ENCODE measurements around the gene PVALB. TPM values are rescaled to one million over a fixed set of nuclear protein-coding genes. Genes with fewer than 3 reads are reported as not detected.

The PVALB gene
- polyA plus RNA-seq, 1 of the 3 experiments (the other 2 are of a cell fraction), result not detected

DNA sequence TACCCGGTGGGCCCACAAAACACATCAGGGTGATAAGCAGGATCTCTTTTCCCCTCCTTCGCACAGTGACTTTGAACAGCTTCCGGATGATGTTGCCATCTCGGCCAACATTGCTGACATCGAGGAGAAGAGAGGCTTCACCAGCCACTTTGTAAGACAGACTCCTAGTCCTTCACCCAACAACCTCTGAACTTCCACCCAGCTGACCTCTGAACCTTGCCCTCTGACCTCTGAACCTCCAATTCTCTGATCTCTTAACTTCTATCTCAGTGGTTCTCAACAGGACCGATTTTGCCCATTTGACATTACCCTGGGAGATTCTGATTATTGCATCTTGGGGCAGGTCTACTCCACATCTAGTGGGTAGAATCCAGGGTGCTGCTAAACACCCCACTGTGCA is 47.1 kb upstream of the PVALB start (continued):
- no peak for TF ChIP-seq FOXJ3 (CRISPR knock-in tag; IDR thresholded peaks at IDR 0.05)
- TF ChIP-seq GABPA (IDR thresholded peaks at IDR 0.05; ENCODE audit: low read depth), result no peak
- TF ChIP-seq TEAD4 (IDR thresholded peaks at IDR 0.05; ENCODE audit: borderline replicate concordance, insufficient read depth), result no peak
- no peak for TF ChIP-seq FOXM1 (IDR thresholded peaks at IDR 0.05; ENCODE audit: low read depth)
- TF ChIP-seq YY1 (IDR thresholded peaks at IDR 0.05; ENCODE audit: low read depth), result no peak

DNA sequence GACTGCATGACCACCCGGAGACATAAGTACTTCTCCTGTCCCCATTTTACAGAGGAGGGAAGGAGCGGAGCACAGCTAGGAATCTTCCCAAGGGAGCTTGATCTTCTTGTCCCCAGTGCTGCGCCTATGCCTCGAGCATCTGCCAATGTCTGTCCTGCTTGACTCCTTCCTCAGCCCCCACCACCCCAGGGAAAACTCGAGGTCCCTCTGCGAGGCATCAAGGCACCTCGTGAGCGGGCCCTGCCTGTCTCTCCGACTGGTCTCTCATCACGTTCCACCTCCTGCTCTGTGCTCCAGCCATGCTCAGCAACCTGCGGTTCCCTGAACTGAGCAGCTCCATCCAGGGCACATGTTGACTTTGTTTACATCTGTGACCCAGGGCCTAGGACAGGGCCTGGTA is 46.4 kb upstream of the PVALB start:
- H3K9me2 ChIP-seq, result no peaks in the 10 kb centered on the region
- H2AFZ ChIP-seq (ENCODE audit: low read depth), result no peak overlapping the region
- no peaks in the 10 kb centered on the region for H3K4me1 ChIP-seq (ENCODE audit: control insufficient read depth in 1 of 2, insufficient read depth in 2 of 2, low read depth in 1 of 2, low read length in 1 of 2)
- no peak overlapping the region for H3K27ac ChIP-seq (ENCODE audit: low read depth in 2 of 2, low read length in 1 of 2)
- no peaks in the 10 kb centered on the region for H3K79me2 ChIP-seq (ENCODE audit: insufficient read depth)
- H3K9me3 ChIP-seq, result no peaks in the 10 kb centered on the region
- no peaks in the 10 kb centered on the region for H3K27me3 ChIP-seq (ENCODE audit: insufficient read depth)
- H3K36me3 ChIP-seq (replicated peaks in 1 of 2; ENCODE audit: control insufficient read depth in 1 of 2, insufficient read depth in 2 of 2, low read length in 1 of 2), result no peaks in the 10 kb centered on the region
- no peaks in the 10 kb centered on the region for H3F3A ChIP-seq (replicated peaks; ENCODE audit: insufficient read depth)
- H4K20me1 ChIP-seq (ENCODE audit: insufficient read depth), result no peaks in the 10 kb centered on the region
- no peak for TF ChIP-seq FOSL2 (IDR thresholded peaks at IDR 0.05; ENCODE audit: borderline replicate concordance, low read depth)
- no peak for TF ChIP-seq MXI1 (IDR thresholded peaks at IDR 0.05; ENCODE audit: low read depth, low read length)
- TF ChIP-seq, protein P1, sequence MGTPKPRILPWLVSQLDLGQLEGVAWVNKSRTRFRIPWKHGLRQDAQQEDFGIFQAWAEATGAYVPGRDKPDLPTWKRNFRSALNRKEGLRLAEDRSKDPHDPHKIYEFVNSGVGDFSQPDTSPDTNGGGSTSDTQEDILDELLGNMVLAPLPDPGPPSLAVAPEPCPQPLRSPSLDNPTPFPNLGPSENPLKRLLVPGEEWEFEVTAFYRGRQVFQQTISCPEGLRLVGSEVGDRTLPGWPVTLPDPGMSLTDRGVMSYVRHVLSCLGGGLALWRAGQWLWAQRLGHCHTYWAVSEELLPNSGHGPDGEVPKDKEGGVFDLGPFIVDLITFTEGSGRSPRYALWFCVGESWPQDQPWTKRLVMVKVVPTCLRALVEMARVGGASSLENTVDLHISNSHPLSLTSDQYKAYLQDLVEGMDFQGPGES (IDR thresholded peaks at IDR 0.05; ENCODE audit: low read depth, low read length), result no peak
- TF ChIP-seq, protein P2, sequence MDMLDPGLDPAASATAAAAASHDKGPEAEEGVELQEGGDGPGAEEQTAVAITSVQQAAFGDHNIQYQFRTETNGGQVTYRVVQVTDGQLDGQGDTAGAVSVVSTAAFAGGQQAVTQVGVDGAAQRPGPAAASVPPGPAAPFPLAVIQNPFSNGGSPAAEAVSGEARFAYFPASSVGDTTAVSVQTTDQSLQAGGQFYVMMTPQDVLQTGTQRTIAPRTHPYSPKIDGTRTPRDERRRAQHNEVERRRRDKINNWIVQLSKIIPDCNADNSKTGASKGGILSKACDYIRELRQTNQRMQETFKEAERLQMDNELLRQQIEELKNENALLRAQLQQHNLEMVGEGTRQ (IDR thresholded peaks at IDR 0.05; ENCODE audit: borderline replicate concordance, low read depth, low read length), result no peak
- TF ChIP-seq SIN3A (IDR thresholded peaks at IDR 0.05; ENCODE audit: borderline replicate concordance, low read depth, low read length), result no peak
- TF ChIP-seq, protein P3, sequence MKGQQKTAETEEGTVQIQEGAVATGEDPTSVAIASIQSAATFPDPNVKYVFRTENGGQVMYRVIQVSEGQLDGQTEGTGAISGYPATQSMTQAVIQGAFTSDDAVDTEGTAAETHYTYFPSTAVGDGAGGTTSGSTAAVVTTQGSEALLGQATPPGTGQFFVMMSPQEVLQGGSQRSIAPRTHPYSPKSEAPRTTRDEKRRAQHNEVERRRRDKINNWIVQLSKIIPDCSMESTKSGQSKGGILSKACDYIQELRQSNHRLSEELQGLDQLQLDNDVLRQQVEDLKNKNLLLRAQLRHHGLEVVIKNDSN (IDR thresholded peaks at IDR 0.05; ENCODE audit: borderline replicate concordance, low read depth), result no peak
- TF ChIP-seq, protein P4, sequence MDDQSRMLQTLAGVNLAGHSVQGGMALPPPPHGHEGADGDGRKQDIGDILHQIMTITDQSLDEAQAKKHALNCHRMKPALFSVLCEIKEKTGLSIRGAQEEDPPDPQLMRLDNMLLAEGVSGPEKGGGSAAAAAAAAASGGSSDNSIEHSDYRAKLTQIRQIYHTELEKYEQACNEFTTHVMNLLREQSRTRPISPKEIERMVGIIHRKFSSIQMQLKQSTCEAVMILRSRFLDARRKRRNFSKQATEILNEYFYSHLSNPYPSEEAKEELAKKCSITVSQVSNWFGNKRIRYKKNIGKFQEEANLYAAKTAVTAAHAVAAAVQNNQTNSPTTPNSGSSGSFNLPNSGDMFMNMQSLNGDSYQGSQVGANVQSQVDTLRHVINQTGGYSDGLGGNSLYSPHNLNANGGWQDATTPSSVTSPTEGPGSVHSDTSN (IDR thresholded peaks at IDR 0.05), result no peak
- no peak for TF ChIP-seq NFIC (IDR thresholded peaks at IDR 0.05; ENCODE audit: borderline replicate concordance)
- no peak for TF ChIP-seq EP300 (IDR thresholded peaks at IDR 0.05; ENCODE audit: borderline replicate concordance in 1 of 2, low read depth in 1 of 2, low read length in 1 of 2)
- no peak for TF ChIP-seq EZH2phosphoT487 (IDR thresholded peaks at IDR 0.05; ENCODE audit: borderline replicate concordance, low read depth)
- no peak for TF ChIP-seq RXRA (IDR thresholded peaks at IDR 0.05; ENCODE audit: borderline replicate concordance, low read depth)
- no peak for TF ChIP-seq MEF2A (IDR thresholded peaks at IDR 0.05; ENCODE audit: borderline replicate concordance, low read depth)
- no peak for TF ChIP-seq YY1 (IDR thresholded peaks at IDR 0.05; ENCODE audit: low read depth)
- TF ChIP-seq FOXM1 (IDR thresholded peaks at IDR 0.05; ENCODE audit: low read depth), result no peak
- TF ChIP-seq ELF1 (IDR thresholded peaks at IDR 0.05), result no peak
- TF ChIP-seq RAD21 (IDR thresholded peaks at IDR 0.05; ENCODE audit: low read length), result no peak
- WGBS (ENCODE audit: low lambda C conversion rate), result 68% methylated on average over 9 of the region's 11 CpGs
- CTCF ChIA-PET, result interaction anchor here (1.9 kb wide), 1 partner anchor 81 kb away, joined by 6 read pairs; no protein-coding TSS in a partner anchor
- no peak overlapping the region for H3K4me2 ChIP-seq
- POLR2A ChIA-PET, result no interaction called here
- H3K4me3 ChIP-seq (ENCODE audit: low read depth in 2 of 2, low read length in 1 of 2), result no peak overlapping the region
- H3K9ac ChIP-seq, result no peak overlapping the region
- DNase-seq, result no peak

All from SK-N-SH (cell line).